HepG2 (cell line): ENCODE results near the gene XIST. TPM values are rescaled to one million over a fixed set of nuclear protein-coding genes. Genes with fewer than 3 reads are reported as not detected.

Source experiments
- ETS1 ChIP-seq: sonication (generic); formaldehyde crosslinking; IDR thresholded peaks from 2 replicates; pipeline ENCODE4 v1.4.0; 2020; ENCODE audit warnings: missing genetic modification reagents
- HNRNPLL ChIP-seq: fragments of 200-400 bp; formaldehyde crosslinking; IDR thresholded peaks from 2 replicates; pipeline ENCODE4 v1.6.1; 2017; ENCODE audit warnings: mild to moderate bottlenecking, low read depth, low read length; ENCODE audit not compliant: poor library complexity, severe bottlenecking
- MIER2 ChIP-seq: IDR thresholded peaks from 2 replicates; pipeline ENCODE4 v1.6.1; 2016; ENCODE audit warnings: missing biosample characterization, missing genetic modification reagents
- ONECUT2 ChIP-seq: sonication (generic); formaldehyde crosslinking; IDR thresholded peaks from 2 replicates; pipeline ENCODE4 v1.4.0; 2020; ENCODE audit warnings: missing genetic modification reagents
- RFXAP ChIP-seq: sonication (generic); formaldehyde crosslinking; IDR thresholded peaks from 2 replicates; pipeline ENCODE4 v1.4.0; 2020; ENCODE audit warnings: missing genetic modification reagents, borderline replicate concordance
- SALL1 ChIP-seq: sonication (generic); formaldehyde crosslinking; IDR thresholded peaks from 2 replicates; pipeline ENCODE4 v1.8.0; 2022; ENCODE audit warnings: mild to moderate bottlenecking, missing genetic modification reagents
- ZBTB40 ChIP-seq, 2 experiments: fragments of 450-650 bp in 1 of 2; sonication (generic) in 1 of 2; formaldehyde crosslinking in 1 of 2; IDR thresholded peaks; 2 replicates each; pipeline versions ENCODE4 v1.6.1 to v1.8.0; 2016 to 2022; ENCODE audit warnings: antibody characterized with exemption in 1 of 2, mild to moderate bottlenecking in 1 of 2, missing genetic modification reagents in 1 of 2
- ZNF33B ChIP-seq: sonication (generic); formaldehyde crosslinking; IDR thresholded peaks from 2 replicates; pipeline ENCODE4 v1.5.1; 2020; ENCODE audit warnings: mild to moderate bottlenecking, missing genetic modification reagents
- ZNF557 ChIP-seq: sonication (generic); formaldehyde crosslinking; IDR thresholded peaks from 2 replicates; pipeline ENCODE4 v1.4.0; 2020; ENCODE audit warnings: missing genetic modification reagents
- ZNF564 ChIP-seq: sonication (generic); formaldehyde crosslinking; IDR thresholded peaks from 2 replicates; pipeline ENCODE4 v1.8.1; 2023; ENCODE audit warnings: mild to moderate bottlenecking, missing genetic modification reagents
- polyA plus RNA-seq, 8 experiments: library from polyadenylated mRNA; depleted of rRNA in 3 of 8; stranded (reverse) in 7 of 8; unstranded in 1 of 8; fragments of >200 nt; fragmentation: Illumina TruSeq in 4 of 8; extraction: Trizol in 4 of 8; gene quantifications; 2 replicates each; pipeline versions ENCODE4 v1.2.1 to v1.2.3, GENCODE V29; 2011 to 2016; ENCODE audit warnings: low read depth in 4 of 8, missing spikeins in 1 of 8, mixed read lengths in 1 of 8; ENCODE audit not compliant: insufficient read depth in 1 of 8
- total RNA-seq, 5 experiments: library from RNA; depleted of rRNA; stranded (reverse); fragments of >200 nt; fragmentation: Illumina TruSeq; extraction: Trizol; gene quantifications; 2 replicates each; pipeline ENCODE4 v1.2.3, GENCODE V29; 2016; ENCODE audit warnings: low read depth in 1 of 5
- TF ChIP-seq, protein P1 (sequence below): sonication (generic); formaldehyde crosslinking; IDR thresholded peaks from 2 replicates; pipeline ENCODE4 v1.8.0; 2022; ENCODE audit warnings: mild to moderate bottlenecking, missing genetic modification reagents, moderate library complexity
- TF ChIP-seq, protein P2 (sequence below): sonication (generic); formaldehyde crosslinking; IDR thresholded peaks from 2 replicates; pipeline ENCODE4 v1.5.0; 2020; ENCODE audit warnings: mild to moderate bottlenecking, missing genetic modification reagents

The XIST gene
- total and polyA plus RNA-seq, 2 of the 13 experiments (the other 11 are each of a cell fraction or from before 2014, with no cell fraction given): 0.02 to 0.26 TPM

DNA sequence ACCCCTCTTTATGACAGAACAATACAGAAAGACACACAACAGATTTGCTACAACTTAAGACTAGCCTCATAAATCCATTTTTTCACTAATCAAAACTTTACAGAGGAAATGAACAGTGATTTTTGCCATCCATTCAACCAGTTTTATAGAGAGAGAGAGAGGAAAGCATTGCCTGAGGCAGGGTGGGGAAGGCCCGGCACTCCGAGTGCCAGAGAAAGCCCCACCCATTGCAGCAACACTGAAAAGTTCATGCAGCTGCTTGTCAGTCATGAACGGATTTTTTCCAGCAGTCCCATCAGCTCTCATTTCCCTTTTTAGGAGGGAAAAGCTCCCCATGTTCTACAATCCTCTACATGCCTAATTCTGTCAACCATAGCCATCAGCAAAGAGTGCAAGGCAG, 52.6 kb downstream of the XIST start (continued):
- TF ChIP-seq HNRNPLL (no peak), ZBTB40 (IDR thresholded peaks at IDR 0.05) (no peak), ZBTB40 (CRISPR knock-in tag; IDR thresholded peaks at IDR 0.05) (no peak), MIER2 (CRISPR knock-in tag) (no peak), SALL1 (CRISPR knock-in tag) (no peak), ZNF557 (CRISPR knock-in tag) (no peak), RFXAP (CRISPR knock-in tag) (no peak), ONECUT2 (CRISPR knock-in tag) (no peak), ZNF564 (CRISPR knock-in tag) (no peak), ZNF33B (CRISPR knock-in tag) (no peak), ETS1 (CRISPR knock-in tag) (no peak)
- TF ChIP-seq, protein P1, sequence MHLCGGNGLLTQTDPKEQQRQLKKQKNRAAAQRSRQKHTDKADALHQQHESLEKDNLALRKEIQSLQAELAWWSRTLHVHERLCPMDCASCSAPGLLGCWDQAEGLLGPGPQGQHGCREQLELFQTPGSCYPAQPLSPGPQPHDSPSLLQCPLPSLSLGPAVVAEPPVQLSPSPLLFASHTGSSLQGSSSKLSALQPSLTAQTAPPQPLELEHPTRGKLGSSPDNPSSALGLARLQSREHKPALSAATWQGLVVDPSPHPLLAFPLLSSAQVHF: no peak
- TF ChIP-seq, protein P2, sequence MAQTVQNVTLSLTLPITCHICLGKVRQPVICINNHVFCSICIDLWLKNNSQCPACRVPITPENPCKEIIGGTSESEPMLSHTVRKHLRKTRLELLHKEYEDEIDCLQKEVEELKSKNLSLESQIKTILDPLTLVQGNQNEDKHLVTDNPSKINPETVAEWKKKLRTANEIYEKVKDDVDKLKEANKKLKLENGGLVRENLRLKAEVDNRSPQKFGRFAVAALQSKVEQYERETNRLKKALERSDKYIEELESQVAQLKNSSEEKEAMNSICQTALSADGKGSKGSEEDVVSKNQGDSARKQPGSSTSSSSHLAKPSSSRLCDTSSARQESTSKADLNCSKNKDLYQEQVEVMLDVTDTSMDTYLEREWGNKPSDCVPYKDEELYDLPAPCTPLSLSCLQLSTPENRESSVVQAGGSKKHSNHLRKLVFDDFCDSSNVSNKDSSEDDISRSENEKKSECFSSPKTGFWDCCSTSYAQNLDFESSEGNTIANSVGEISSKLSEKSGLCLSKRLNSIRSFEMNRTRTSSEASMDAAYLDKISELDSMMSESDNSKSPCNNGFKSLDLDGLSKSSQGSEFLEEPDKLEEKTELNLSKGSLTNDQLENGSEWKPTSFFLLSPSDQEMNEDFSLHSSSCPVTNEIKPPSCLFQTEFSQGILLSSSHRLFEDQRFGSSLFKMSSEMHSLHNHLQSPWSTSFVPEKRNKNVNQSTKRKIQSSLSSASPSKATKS (CRISPR knock-in tag): no peak
